Neural progenitor cell (in vitro differentiated cells): ENCODE data around the gene LGALS14.

Source experiments
- CTCF ChIP-seq: fragments of 200-600 bp; sonication (generic); IDR thresholded peaks from 2 replicates; pipeline ENCODE4 v1.5.1; 2017; ENCODE audit warnings: antibody characterized with exemption, mild to moderate bottlenecking
- EZH2phosphoT487 ChIP-seq: fragments of 200-600 bp; sonication (generic); IDR thresholded peaks from 2 replicates; pipeline ENCODE4 v1.6.1; 2017; ENCODE audit warnings: antibody characterized with exemption

- TF ChIP-seq CTCF (no peak), EZH2phosphoT487 (no peak)
These were observed 22.9 kb upstream of the LGALS14 start for GRCh38 chr19:39681416-39681815.
